ENCODE measurements around the gene ZNF609. TPM values are rescaled to one million over a fixed set of nuclear protein-coding genes. Genes with fewer than 3 reads are reported as not detected.

ZNF609 gene
- polyA plus RNA-seq, 3 donors, result 1.3 to 13.2 (median 1.7) TPM

- Histone ChIP-seq H3K9ac (ENCODE audit: insufficient read depth, low read length, poor library complexity, severe bottlenecking) (no peak overlapping the region), H4K20me1 (ENCODE audit: insufficient read depth, low read length) (no peaks in the 10 kb centered on the region), H3K27ac (ENCODE audit: low read depth in 1 of 2, low read length in 2 of 2) (no peak overlapping the region), H2AFZ (ENCODE audit: insufficient read depth, low read depth, low read length, poor library complexity, severe bottlenecking) (no peak overlapping the region), H3K4me1 (ENCODE audit: control insufficient read depth in 1 of 2, insufficient read depth in 2 of 2, low read length in 2 of 2) (no peaks in the 10 kb centered on the region), H3K79me2 (ENCODE audit: insufficient read depth, low read length) (no peaks in the 10 kb centered on the region), H3K27me3 (ENCODE audit: control insufficient read depth in 2 of 2, insufficient read depth in 2 of 2, low read length in 2 of 2) (no peaks in the 10 kb centered on the region), H3K9me3 (replicated peaks in 1 of 2; ENCODE audit: control insufficient read depth in 1 of 2, insufficient read depth in 1 of 2, low read length in 2 of 2) (no peaks in the 10 kb centered on the region), H3K4me3 (replicated peaks in 1 of 3; ENCODE audit: low read depth in 2 of 3, low read length in 3 of 3) (no peak overlapping the region), H3K36me3 (replicated peaks in 1 of 2; ENCODE audit: control insufficient read depth in 1 of 2, insufficient read depth in 2 of 2, low read length in 2 of 2) (no peaks in the 10 kb centered on the region), H3K4me2 (replicated peaks; ENCODE audit: extremely low read depth, low read length, poor library complexity, severe bottlenecking) (no peak overlapping the region)
- peaks cover 0 to 2% (median 2%) of the 10 kb centered on the region in 3 donors for H3K27me3 Mint-ChIP-seq (ENCODE audit: low read depth in 3 of 3)
- H3K9me3 Mint-ChIP-seq, result peaks cover 0 to 4% (median 0%) of the 10 kb centered on the region in 7 donors
- peak overlapping the region in 1 of 7 donors; percentile 24 for H3K27ac Mint-ChIP-seq
- intact Hi-C loops (cut with micrococcal nuclease), result no loop called here
- peaks cover 2% of the 10 kb centered on the region for H3K4me1 Mint-ChIP-seq
- DNase-seq, result no peak
- no peaks in the 10 kb centered on the region for H3K36me3 Mint-ChIP-seq
- WGBS (ENCODE audit: insufficient coverage), result no CpG with 5 or more reads among the region's 2 CpGs
- no peak for TF ChIP-seq CTCF (IDR thresholded peaks at IDR 0.05)
- H3K4me3 Mint-ChIP-seq, result no peak overlapping the region
Measured at GRCh38 chr15:64712353-64712752, 252.0 kb downstream of the ZNF609 start.

- Mint-ChIP-seq H3K36me3 (no peaks in the 10 kb centered on the region), H3K27me3 (ENCODE audit: low read depth in 3 of 3) (peaks cover 0 to 2% (median 2%) of the 10 kb centered on the region in 3 donors), H3K4me3 (no peak overlapping the region), H3K9me3 (peaks cover 0 to 4% (median 0%) of the 10 kb centered on the region in 7 donors), H3K4me1 (peaks cover 13% of the 10 kb centered on the region), H3K27ac (no peak overlapping the region)
- no peaks in the 10 kb centered on the region for H3K9me3 ChIP-seq (replicated peaks in 1 of 2; ENCODE audit: control insufficient read depth in 1 of 2, insufficient read depth in 1 of 2, low read length in 2 of 2)
- TF ChIP-seq CTCF (IDR thresholded peaks at IDR 0.05), result no peak
- WGBS (ENCODE audit: insufficient coverage), result no CpG with 5 or more reads among the region's 6 CpGs
- H3K9ac ChIP-seq (ENCODE audit: insufficient read depth, low read length, poor library complexity, severe bottlenecking), result no peak overlapping the region
- H3K27me3 ChIP-seq (ENCODE audit: control insufficient read depth in 2 of 2, insufficient read depth in 2 of 2, low read length in 2 of 2), result no peaks in the 10 kb centered on the region
- H3K36me3 ChIP-seq (replicated peaks in 1 of 2; ENCODE audit: control insufficient read depth in 1 of 2, insufficient read depth in 2 of 2, low read length in 2 of 2), result no peaks in the 10 kb centered on the region
- H3K27ac ChIP-seq (ENCODE audit: low read depth in 1 of 2, low read length in 2 of 2), result no peak overlapping the region
- no peak overlapping the region for H3K4me3 ChIP-seq (replicated peaks in 1 of 3; ENCODE audit: low read depth in 2 of 3, low read length in 3 of 3)
- H4K20me1 ChIP-seq (ENCODE audit: insufficient read depth, low read length), result no peaks in the 10 kb centered on the region
- no peak for DNase-seq
- H2AFZ ChIP-seq (ENCODE audit: insufficient read depth, low read depth, low read length, poor library complexity, severe bottlenecking), result no peak overlapping the region
- H3K4me2 ChIP-seq (replicated peaks; ENCODE audit: extremely low read depth, low read length, poor library complexity, severe bottlenecking), result no peak overlapping the region
- no peaks in the 10 kb centered on the region for H3K79me2 ChIP-seq (ENCODE audit: insufficient read depth, low read length)
- intact Hi-C loops (cut with micrococcal nuclease), result no loop called here
- peaks cover 10% of the 10 kb centered on the region in 2 donors for H3K4me1 ChIP-seq (ENCODE audit: control insufficient read depth in 1 of 2, insufficient read depth in 2 of 2, low read length in 2 of 2)
Measured at GRCh38 chr15:64713592-64713991, 253.2 kb downstream of the ZNF609 start.

Data from CD14-positive monocyte (primary cell).